ENCODE data around the gene OTUB2.

OTUB2 gene

DNA sequence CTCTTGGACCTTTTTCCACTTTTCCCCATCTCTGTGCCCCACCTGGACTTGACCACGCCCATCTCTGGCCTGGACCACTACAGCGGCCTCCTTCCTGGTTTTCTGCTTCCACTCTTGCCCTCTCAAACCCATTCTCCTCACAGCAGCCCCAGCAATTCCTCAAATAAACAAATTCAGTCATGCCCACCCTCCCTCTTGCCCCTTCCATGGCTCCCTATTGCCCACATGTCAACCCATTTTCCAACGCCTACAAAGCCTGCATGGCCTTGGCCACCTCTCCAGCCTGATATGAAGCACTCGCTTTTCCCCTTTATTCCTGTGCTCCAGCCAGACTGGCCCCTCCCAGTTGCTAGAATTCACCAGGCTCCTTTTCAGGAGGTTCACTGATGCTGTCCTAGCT, 5.9 kb upstream of the OTUB2 start:
- DNase-seq (ENCODE audit: insufficient read length, low spot score) (no peak), FAIRE-seq (no peak)

DNA sequence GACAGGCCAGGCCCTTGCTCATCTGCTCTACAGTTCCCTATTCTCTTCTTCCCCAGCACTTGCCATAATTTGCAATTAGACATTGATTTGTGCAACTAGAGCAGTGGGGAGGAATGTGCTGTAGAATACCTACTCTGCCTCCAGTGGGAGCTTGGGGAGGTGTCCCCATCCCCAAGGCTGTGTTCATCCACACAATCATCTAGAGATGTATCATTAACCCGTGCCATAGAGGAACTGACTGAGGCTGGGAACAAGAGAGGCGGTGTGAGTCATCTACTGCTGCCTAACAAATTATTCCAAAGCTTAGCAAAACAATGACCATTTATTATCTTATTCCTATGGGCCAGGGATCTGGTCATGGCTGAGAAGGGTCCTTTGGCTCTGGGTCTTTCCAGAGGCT, 5.1 kb upstream of the OTUB2 start:
- no peak for DNase-seq (ENCODE audit: insufficient read length, low spot score)

DNA sequence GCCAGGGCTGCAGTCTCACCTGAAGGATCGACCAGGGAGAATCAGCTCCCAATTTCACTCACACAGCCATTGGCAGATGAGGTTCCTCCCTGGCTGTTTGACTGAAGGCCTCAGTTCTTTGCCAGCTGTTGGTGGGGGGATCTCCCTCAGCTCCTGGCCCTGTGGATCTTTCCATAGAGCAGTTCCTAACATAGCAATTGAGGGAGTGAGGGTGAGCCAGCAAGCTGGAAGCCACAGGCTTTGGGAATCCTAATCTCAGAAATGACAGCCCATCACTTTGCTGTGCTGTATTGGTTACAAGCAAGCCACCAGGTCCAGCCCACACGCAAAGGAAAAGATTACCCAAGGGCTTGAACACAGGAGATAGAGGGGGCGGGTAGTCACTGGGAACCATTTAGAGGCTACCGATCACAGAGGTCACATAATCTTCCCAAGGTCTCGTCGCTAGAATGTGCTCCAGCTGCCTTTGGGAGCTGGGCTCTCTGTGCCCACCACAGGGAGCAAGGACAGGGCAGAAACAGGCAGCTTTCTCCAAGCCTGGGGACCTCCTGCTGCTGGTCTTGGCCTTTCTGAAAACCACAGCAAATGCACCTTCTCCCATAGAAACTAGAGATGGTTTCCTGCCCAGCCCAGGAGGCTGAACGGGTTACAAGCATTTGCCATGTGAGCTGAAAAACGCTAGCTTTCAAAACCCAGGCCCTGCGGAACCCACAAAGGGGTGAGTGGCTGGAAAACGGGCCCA, 4.6 kb upstream of the OTUB2 start:
- FAIRE-seq: no peak
- DNase-seq (ENCODE audit: insufficient read length, low spot score): no peak

More for the DNA sequence above, 5.1 kb upstream of the OTUB2 start:
- FAIRE-seq: no peak

DNA sequence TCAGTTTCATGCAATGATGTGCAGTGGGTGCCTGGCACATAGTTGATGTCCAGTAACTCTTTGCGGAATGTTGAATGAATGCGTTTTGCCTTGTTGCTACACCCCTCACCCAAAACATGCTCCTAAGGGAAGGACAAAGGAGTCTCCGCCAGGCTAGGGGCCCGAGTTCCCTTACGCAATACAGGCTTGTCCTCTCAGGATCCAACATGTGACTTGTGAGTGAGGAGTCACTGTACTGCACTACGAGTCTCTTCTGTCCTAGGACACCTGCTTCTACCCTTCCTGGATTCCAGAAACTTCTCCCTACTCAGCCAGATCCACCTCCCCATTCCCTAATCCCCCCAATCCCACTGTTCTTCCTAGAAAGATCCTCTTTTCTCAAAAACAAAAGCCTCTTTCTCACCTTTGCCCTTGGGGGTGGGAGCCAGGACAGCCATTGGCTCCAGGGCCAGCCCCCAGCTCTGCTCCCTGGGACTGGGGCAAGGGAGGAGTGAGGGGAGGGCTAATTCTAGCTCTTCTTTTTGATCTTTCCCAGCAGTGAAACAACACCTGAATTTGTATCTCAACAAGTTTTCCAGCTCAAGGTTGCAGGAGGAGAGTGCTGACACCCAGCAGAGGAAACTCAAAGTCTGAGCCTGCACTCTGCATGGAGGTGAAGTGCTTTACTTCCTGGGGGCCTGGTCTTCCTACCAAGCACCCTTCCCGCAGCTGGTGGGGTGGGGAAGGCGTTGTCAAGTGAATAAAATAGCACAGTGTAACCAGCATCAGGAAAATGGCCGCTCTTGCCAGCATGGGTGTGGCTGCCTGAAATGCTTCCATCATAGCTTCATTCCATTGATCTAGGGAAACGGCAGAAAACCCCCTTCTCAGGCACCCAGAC, 3.4 kb upstream of the OTUB2 start:
- DNase-seq (ENCODE audit: insufficient read length, low spot score) (no peak), FAIRE-seq (no peak)

DNA sequence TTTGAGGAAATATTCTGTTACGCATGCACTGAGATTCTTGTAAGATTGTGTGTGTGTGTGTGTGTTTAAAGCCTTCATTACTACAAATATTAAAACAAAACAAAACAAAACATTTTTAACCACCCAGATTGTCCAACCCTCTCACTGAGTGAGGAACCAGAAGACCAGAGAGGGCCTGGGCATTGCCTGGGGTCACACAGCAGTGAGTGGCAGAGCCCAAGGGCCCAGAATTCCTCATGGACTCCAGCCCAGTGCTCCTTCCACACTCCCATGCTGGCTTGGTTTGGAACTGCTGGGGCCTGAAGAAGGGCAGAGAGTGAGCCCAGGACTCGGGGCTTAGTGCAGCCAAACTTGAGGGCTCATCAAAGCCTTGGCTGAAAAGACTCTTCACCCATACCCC, 1.6 kb upstream of the OTUB2 start:
- FAIRE-seq (no peak), DNase-seq (ENCODE audit: insufficient read length, low spot score) (no peak)

DNA sequence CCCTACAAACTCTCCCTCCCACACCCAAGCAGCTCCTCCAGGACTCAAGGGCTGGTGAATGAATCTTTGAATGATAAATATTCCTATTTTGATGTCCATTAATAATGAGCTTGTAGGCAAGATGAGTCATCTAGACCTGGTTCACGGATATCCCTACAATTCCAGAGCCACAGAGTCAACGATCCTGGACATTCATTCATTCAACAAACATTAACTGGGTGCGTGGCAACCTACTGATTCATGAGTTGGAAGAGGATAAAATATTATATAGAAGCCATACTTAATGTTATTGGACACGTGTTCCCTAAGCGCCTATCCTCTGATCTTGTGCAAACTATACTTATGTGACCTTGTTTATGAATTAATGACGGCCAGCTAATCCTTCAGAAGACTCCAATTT, 420 bp upstream of the OTUB2 start:
- DNase-seq (ENCODE audit: insufficient read length, low spot score) (no peak), FAIRE-seq (no peak)

DNA sequence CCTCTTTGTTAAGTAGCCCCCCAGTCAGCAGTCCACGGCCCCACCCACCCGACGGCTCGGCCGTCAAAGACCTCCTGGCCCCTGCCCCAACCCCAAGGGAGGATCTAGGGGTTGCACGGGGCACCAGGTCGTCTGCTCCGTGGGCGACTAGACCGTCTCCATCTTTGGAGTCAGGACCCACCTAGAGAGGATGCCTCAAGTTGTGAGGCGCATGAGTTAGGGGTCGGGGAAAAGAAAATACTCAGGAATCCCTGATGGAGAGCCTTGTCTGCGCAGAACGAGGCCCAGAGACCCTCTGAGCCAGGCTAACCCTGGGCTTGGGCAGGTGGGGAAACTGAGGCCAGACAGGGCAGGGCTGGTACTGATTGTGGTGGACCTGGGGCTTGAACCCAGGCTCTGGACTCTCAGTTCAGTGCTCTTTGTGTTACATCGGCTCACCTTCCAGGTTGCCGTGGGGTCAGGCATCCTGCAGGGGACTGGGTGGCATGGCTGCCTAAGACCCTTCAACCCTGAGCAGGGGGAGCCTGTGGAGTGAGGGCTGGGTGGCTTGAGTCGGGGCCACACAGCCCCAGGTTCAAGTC, 839 bp downstream of the OTUB2 start:
- FAIRE-seq (no peak), DNase-seq (ENCODE audit: insufficient read length, low spot score) (no peak)

DNA sequence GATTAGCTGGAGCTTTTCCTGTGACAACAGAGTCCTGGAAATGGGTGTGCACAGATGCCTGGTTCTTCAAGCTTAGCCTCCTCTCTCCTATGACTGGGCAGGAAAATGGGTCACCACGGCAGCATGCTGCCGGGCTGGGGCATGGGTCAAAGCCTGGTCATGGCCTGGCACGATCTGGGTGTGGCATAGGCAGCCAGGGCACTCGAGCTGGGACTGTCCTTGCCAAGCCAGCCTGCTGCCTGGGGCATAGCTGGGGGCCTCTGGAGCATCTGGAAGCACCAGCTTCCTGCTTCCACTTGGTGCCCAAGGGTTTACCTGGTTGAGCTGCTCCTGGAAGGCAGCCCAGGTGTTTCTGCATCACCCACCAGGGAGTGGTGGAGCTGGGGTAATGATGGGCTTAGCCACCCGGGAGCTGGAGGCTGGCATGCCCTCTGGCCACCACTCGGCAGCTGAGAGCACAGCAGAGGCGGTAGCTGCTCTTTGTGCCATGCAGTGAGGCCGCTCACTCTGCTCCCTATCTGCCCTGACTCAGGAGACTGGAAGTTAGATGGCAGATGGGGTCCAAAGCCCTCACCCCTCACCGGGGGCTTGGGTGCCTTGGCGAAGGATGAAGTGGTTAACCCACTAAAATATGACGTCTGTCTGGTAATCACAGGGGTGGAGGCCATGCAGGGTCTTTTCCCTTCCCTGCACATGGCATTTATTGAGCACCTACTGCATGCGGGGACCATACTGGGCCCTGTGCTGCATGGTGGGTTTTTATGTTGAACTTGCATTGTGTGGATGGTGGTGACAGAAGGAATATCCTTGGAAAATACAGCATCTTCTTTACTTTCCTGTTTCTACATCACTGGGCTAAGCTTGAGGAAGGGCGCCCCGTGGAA, 1.7 kb downstream of the OTUB2 start:
- FAIRE-seq (peak; percentile 26), DNase-seq (ENCODE audit: insufficient read length, low spot score) (no peak)

DNA sequence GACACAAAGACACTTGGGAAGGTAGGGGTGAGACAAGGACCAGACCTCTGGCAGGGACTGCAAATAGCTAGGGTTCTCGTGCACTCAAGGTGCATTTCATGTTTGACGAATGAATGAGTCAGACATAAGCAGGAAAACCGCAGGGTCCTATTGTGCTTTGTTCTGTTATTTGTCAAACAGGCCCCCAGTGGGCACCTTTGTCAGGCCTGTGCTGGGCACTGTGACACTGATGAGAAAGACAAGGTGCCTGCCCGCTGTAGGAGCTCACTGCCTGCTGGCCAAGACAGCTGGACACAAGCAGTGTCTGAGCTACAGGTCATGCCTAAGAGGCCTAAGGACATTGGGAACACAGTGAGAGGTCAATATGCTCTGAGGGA, 2.3 kb downstream of the OTUB2 start:
- FAIRE-seq (no peak), DNase-seq (ENCODE audit: insufficient read length, low spot score) (no peak)

DNA sequence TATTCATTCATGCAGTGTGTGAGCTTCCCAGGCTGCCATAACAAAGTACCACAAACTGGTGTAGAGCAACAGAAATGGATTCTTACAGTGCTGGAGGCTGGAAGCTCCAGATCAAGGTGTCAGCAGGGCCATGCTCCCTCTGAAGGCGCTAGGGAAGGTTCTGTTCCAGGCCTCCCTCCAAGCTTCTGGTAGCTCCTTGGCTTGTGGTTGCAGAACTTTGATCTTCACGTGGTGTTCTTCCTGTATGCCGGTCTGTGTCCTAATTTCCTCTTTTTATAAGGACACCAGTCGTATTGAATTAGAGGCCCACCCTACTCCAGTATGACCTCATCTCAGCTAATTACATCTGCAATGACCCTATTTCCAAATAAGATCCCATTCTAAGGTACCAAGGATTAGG, 3.1 kb downstream of the OTUB2 start:
- no peak for FAIRE-seq
- no peak for DNase-seq (ENCODE audit: insufficient read length, low spot score)

DNA sequence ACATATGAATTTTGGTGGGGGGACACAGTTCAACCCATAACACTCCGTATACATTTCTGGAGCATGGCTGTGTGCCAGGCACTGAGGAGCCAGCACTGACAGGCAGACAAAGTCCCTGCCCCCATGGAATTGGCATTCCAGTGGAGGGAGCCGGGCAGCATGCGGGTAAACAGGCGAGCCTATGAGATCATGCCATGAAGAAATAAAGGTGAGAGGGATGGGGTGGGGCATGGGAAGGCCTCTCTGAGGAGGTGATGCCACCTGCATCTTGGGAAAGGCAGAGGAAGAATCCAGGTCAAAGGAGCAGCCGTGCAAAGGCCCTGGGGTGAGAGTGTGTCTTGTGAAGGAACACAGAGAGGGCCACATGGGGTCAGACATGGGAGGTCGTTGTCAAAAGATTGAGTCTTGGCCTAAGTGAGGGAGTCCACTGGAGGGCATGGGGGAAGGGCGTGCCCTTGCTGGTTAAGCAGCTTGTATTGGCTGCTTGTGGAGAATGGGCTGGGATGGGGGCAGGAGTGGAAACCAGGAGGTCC, 3.6 kb downstream of the OTUB2 start:
- DNase-seq (ENCODE audit: insufficient read length, low spot score): no peak
- FAIRE-seq: no peak

DNA sequence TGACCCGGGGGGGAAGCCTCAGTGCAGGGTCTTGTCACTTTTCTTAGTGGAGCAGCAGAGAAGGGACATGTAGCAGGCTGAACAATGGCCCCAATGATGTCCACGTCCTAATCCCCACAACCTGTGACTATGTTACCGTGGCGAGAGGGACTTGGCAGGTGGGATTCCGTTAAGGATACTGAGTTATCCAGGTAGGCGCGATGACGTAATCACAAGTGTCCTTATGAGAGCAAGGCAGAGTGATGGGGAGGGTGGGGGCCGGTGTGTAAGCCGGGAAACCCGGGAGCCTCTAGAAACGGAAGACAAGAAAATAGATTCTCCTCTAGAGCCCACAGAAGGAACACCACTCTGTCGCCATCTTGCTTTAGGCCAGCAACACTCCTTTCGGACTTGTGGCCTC, 4.4 kb downstream of the OTUB2 start:
- DNase-seq (ENCODE audit: insufficient read length, low spot score) (no peak), FAIRE-seq (no peak)

DNA sequence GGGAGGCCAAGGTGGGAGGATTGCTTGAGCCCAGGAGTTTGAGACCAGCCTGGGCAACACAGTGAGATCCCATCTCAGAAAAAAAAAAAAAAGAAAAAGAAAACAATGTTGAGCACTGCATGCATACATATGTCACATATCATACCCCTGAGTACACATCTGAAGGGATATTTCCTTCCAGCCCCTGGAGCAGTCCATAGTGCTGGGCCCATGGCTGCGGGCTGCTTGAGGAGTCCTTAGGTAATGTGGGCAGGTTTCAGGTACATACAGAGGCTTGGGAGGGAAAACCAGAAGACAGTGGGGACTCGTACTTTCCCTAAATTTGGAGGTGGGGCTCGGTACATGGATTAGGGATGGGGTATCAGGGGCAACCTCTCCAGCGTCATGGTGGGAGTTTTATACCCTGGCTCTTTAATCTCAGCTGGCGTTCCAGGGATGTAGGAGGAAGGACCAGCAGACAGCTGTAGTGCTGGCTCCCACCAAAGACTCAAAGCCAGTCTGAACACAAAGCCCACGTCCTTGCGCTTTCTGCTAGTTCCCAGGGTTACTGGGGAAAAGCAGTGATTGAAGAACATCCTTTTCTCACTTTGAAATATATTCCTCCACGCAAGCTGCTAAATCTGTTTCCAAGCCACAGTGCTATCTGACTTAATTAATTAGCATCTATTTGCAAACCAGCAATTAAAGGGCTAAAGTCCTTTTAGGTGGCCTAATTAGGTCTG, 5.2 kb downstream of the OTUB2 start:
- DNase-seq (ENCODE audit: insufficient read length, low spot score) (no peak), FAIRE-seq (no peak)

DNA sequence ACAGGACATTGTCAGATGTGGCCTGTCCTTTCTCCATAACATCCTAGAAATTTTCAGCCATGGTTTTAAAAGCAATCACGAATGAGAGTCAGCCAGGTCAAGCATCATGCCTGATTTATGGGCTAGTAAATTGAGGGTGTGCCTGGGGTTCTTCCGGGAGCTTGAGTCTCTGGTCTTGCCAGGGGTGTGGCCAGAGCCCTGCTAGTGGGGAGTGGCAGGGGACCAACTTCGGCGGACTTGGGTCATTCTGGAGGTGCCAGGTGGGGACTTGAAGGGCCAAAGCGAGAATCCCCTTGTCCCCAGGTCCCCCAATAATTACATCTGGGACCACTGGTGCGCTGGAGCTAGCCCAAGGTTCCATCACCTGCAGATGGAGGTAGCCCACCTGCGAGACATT, 5.7 kb downstream of the OTUB2 start:
- DNase-seq (ENCODE audit: insufficient read length, low spot score) (no peak), FAIRE-seq (no peak)

DNA sequence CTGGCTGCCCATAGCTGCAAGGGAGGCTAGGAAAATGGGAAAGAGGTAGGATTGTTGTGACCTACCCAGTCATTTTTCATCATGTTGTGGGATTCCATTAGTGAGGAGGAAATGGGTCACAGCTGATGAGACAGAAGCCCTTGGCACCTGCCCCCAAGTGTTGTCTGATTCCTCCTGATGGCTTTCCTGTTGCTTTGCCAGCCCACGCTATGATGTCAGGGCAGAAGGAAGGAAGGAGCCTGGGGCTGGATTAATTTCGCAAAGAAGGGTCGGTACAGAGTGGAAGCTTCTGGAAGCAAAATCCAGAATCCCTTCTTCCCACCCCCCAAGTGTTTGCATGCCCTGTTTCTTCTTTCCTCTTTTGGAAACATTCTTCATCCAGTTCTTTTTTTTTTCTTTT, 8.7 kb downstream of the OTUB2 start:
- DNase-seq (ENCODE audit: insufficient read length, low spot score): no peak
- FAIRE-seq: no peak

DNA sequence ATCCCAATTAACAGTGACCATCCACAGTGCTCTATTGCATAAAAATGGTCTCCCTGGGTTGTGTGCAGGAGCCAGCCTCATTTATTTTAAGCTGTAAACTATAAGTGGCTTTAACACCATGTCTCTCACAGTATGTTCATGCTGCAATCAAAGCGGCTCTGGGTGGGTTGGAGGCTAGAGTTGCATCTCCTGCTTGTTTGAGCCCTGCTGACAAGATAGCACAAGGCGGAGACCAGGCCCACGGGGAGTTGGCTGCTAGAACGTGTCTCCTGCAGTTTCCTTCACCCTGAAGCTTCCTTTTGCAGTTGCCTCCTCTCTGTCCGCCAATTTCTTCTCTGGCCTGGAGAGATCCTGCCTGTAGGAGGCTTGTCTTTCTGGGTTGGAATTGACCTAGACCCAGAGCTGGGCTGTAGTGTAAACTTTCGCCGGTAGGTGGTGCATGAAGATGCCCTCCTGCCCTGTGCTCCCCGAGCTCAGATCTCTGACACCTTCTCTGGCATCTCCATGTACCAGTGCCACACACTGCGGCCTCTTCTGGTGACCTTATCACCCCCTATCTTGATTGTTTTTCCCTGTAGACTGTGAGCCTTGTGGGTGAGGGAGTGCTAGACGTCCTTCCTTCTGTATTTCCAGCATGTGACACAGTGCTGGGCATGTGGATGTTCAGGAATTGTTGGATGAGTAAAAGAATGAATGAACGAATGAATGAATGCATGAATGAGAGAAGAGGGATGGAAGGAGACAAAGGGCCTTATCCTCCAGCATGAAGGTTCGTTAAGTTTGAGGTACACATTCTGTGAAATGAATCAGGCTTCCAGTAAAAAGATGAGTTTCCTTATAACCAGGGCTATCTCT, 10.4 kb downstream of the OTUB2 start:
- peak; percentile 84 for FAIRE-seq

DNA sequence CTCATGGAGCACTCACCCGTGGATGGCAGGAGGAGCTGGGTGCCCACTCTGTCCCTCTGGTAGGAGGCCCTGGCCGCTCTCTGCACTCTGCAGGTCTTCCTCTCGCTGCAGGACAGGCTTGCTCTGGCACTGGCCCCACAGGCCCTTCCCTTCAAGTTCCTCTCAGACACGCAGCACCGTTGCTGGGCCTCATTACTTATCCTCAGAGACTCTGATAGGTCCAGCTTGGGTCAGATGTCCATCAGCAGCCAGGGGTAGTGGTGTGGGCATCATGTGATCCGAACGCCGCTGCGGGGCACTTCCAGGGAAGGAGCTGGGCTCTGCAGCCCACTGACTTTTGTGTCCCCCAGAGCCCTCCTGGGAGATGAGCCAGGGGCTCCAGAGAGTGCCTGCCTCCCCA, 11.8 kb downstream of the OTUB2 start:
- no peak for DNase-seq (ENCODE audit: insufficient read length, low spot score)
- no peak for FAIRE-seq

More for the DNA sequence above, 10.4 kb downstream of the OTUB2 start:
- peak; percentile 73 for DNase-seq (ENCODE audit: insufficient read length, low spot score)

DNA sequence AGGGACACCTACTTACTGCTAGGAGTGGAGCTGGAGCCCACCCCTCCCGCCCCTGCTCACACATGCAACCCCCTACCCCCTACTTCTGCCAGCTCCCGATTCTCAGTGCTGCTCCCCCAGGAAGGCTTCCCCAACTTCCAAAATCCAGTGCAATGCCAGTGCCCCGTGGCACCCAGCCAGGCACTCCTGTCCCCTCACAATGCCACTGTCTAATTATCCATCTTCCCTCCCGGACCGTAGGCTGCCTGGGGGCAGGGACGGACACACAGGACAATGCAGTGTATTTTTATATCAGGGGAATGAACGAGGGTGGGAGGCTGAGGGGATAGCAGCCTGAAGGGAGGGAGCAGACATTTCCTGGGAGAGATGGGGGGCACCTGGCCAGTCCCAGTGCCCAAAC, 12.4 kb downstream of the OTUB2 start:
- no peak for DNase-seq (ENCODE audit: insufficient read length, low spot score)
- FAIRE-seq: no peak
